GM10266 (cell line): ENCODE results near the gene HDAC6.
"Not testable (repeated sequence)": the region's sequence is repeated elsewhere in the genome, so short reads cannot be mapped to it uniquely, and the experiment has no call there.

Source experiments
- DNase-seq: peaks from one replicate; pipeline ENCODE4 v3.0.0; 2012; ENCODE audit errors: extremely low spot score
- TF ChIP-seq, protein P1 (sequence below): IDR thresholded peaks from 2 replicates; pipeline ENCODE4 v1.5.1; 2012; ENCODE audit warnings: mild to moderate bottlenecking, low read depth; ENCODE audit not compliant: control insufficient read depth, insufficient read depth; ENCODE audit errors: missing control alignments

Gene HDAC6

GRCh38 chrX:48814722-48815121 is 12.9 kb downstream of the HDAC6 start:
- DNase-seq: no peak
- TF ChIP-seq, protein P1, sequence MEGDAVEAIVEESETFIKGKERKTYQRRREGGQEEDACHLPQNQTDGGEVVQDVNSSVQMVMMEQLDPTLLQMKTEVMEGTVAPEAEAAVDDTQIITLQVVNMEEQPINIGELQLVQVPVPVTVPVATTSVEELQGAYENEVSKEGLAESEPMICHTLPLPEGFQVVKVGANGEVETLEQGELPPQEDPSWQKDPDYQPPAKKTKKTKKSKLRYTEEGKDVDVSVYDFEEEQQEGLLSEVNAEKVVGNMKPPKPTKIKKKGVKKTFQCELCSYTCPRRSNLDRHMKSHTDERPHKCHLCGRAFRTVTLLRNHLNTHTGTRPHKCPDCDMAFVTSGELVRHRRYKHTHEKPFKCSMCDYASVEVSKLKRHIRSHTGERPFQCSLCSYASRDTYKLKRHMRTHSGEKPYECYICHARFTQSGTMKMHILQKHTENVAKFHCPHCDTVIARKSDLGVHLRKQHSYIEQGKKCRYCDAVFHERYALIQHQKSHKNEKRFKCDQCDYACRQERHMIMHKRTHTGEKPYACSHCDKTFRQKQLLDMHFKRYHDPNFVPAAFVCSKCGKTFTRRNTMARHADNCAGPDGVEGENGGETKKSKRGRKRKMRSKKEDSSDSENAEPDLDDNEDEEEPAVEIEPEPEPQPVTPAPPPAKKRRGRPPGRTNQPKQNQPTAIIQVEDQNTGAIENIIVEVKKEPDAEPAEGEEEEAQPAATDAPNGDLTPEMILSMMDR: no peak

- TF ChIP-seq, protein P1: no peak
- DNase-seq: no peak
Observed at GRCh38 chrX:48815266-48815665, 13.4 kb downstream of the HDAC6 start.

GRCh38 chrX:48816014-48816810 is 14.3 kb downstream of the HDAC6 start:
- DNase-seq: no peak
- TF ChIP-seq, protein P1: no peak

DNA sequence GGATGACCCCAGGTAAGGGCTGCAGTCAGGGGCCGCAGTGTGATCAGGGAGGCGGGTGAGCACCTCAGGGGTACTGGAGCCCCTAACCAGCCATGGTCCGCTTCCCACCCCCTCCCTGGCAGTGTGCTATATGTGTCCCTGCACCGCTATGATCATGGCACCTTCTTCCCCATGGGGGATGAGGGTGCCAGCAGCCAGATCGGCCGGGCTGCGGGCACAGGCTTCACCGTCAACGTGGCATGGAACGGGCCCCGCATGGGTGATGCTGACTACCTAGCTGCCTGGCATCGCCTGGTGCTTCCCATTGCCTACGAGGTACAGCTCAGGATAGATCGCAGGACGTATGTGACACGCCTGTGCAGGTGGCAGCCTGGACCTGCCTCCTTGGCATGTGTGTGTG is 16.2 kb downstream of the HDAC6 start:
- TF ChIP-seq, protein P1: no peak
- no peak for DNase-seq

GRCh38 chrX:48818866-48819265 is 17.0 kb downstream of the HDAC6 start:
- TF ChIP-seq, protein P1: no peak
- DNase-seq: no peak

DNA sequence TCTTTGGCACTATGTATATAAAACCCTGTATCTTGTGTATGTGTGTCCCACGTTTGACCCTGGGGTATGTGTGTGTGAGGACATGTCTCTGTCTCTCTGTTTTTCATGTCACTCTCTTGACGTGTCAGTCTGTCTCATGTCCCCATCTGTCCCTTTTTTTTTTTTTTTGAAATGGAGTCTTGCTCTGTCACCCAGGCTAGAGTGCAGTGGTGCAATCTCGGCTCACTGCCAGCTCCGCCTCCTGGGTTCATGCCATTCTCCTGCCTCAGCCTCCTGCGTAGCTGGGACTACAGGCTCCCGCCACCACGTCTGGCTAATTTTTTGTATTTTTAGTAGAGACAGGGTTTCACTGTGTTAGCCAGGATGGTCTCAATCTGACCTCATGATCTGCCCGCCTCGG is 17.5 kb downstream of the HDAC6 start:
- not testable (repeated sequence) for DNase-seq

DNA sequence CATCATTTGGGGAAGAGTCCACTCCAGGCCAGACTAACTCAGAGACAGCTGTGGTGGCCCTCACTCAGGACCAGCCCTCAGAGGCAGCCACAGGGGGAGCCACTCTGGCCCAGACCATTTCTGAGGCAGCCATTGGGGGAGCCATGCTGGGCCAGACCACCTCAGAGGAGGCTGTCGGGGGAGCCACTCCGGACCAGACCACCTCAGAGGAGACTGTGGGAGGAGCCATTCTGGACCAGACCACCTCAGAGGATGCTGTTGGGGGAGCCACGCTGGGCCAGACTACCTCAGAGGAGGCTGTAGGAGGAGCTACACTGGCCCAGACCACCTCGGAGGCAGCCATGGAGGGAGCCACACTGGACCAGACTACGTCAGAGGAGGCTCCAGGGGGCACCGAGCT is 21.2 kb downstream of the HDAC6 start:
- DNase-seq: no peak
- TF ChIP-seq, protein P1: no peak
